Astrocyte of the cerebellum (primary cell): ENCODE measurements around the gene HAPSTR1.

Source experiments
- DNase-seq: peaks from one replicate; pipeline ENCODE4 v3.0.0-alpha.2; 2011; ENCODE audit warnings: low read depth
- H3K4me3 ChIP-seq: 2 replicates; pipeline ENCODE4 v1.5.1; 2011; ENCODE audit warnings: mild to moderate bottlenecking, low read depth, low read length, moderate library complexity
- CTCF ChIP-seq: IDR thresholded peaks from 2 replicates; pipeline ENCODE4 v1.5.1; 2012; ENCODE audit warnings: low read length, low read depth, moderate library complexity, mild to moderate bottlenecking; ENCODE audit errors: missing control alignments
- in situ Hi-C: cut with HindIII; loops from 2 replicates; pipeline ENCODE4 v1.10.0; 2017; ENCODE audit warnings: low sequenced_read_pairs

The HAPSTR1 gene

GRCh38 chr16:9102943-9103342 lies 11.5 kb downstream of the HAPSTR1 start:
- H3K4me3 ChIP-seq, result no peak overlapping the region
- in situ Hi-C loops, result loop anchor here (5.0 to 25.0 kb wide), 2 partner anchors 56 to 166 kb away; no protein-coding TSS in a partner anchor
- no peak for TF ChIP-seq CTCF
- DNase-seq, result no peak

- no peak overlapping the region for H3K4me3 ChIP-seq
- no peak for TF ChIP-seq CTCF
- in situ Hi-C loops, result loop anchor here (5.0 to 25.0 kb wide), 2 partner anchors 56 to 166 kb away; no protein-coding TSS in a partner anchor
- no peak for DNase-seq
Measured at GRCh38 chr16:9103546-9103945, 12.1 kb downstream of the HAPSTR1 start.

DNA sequence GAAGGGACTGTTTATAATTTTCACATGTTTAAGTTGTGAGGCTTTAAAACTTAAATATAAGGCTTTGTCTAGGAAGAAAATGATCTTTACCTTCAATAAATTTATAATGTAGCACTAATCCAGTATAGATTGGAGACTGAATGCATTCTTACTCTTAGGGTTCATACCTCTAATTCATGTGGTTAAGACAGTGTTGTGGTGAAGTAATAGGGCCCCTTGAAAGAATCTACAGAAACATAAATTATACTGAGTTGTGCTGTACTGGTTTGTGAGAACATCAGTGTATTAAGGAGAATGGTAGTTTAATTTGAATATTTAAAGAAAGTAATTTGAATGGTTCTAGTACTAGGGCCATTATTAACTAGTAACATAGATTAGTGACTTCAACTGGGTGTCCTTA lies 13.7 kb downstream of the HAPSTR1 start:
- in situ Hi-C loops, result loop anchor here (25.0 kb wide), 1 partner anchor 168 kb away; no protein-coding TSS in a partner anchor
- DNase-seq, result no peak
- TF ChIP-seq CTCF, result no peak
- no peak overlapping the region for H3K4me3 ChIP-seq

DNA sequence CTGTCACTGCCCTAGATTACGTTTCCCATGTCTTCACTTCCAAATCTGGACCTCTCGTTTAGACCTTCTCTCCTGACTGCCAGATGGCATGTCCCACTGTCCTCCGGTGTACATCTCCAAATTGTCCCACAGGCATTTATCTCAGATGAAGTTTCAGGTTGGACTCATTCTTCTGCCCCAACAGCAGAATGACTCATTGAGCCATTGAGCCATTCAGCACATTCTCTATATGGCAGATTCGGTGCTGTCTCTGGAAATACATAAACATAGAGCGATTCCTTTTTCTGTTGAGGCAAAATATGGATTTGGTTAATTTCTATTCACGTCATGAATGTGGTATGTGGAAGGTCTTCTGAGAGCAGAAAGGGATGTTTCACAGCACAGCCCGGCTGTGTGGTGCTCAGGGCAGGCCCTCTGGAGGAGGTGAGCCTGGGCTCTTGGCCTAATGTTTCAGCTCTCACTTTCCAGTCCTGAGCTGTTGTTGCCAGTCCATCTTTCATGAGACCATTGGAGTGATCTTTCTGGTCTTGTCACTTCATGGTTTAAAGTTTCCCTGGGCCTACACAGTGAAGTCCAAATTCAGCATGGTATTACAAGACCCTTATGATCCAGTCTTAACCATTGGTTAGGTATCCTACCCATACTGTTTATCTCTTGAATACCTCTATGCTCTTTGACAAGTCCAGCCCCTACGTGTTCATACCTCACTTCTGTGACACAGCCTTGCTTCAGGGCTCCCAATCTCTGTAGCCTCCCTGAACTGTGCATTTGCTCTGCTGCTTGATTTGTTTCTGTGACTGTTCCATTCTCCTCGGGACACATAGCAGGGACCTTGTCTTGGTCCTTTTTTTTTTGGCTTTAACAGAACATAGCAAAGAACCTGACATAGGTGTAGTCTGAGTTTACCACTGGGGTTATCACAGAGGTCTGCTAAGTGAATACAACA lies 15.9 kb downstream of the HAPSTR1 start:
- TF ChIP-seq CTCF, result no peak
- DNase-seq, result no peak
- in situ Hi-C loops, result loop anchor here (25.0 kb wide), 1 partner anchor 170 kb away; no protein-coding TSS in a partner anchor
- no peak overlapping the region for H3K4me3 ChIP-seq

DNA sequence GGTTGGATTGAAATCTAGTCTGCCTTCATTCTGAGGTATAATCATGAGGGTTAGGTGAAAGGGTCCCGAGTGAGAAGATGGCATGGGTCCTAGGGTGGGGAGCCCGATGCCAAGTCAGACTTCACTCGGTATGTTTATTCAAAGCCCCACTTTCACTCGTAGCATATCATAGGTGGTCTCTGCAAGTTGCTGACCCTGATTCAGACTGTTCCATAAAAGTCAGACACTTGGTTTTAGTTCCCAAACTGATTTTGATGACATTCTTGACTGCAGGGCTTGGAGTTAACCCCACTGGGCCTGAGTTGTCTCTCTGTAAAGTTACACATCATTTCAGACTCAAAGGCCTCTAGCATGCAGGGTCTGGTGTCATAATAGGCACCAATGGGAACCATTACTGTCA lies 17.8 kb downstream of the HAPSTR1 start:
- H3K4me3 ChIP-seq, result no peak overlapping the region
- in situ Hi-C loops, result loop anchor here (25.0 kb wide), 1 partner anchor 172 kb away; no protein-coding TSS in a partner anchor
- DNase-seq, result no peak
- TF ChIP-seq CTCF, result no peak

DNA sequence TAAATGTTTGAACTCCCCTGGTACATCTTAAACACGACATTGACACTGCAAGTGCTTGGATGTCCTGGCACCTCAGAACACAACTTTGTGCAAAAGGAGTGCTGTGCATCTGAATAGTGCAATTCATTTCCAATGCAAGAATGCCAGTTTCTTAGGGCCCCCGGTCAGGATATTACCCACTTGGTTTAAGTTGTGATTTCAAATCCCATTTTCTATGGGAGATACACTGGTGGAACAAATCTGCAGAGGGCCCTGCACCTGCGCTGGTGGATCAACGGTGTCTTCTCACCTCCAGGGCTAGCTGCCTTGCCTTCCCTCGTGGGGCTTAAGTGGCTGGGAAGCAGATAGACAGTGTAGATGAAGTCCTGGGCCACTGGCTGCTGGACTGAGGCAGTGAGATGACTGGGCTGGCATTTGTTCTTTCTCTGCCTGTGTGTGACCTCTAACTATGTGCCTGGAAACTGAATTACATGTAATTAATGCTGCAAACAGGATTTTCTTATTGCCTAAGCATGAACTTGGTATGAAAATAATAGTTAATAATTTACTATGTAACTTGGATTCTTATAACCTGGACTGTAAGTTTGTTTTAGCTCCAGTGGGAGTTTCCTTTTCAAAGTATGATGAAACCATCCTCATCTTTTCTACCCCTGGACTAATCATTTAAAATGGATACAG lies 20.9 kb downstream of the HAPSTR1 start:
- H3K4me3 ChIP-seq, result no peak overlapping the region
- no peak for TF ChIP-seq CTCF
- in situ Hi-C loops, result loop anchor here (25.0 kb wide), 1 partner anchor 175 kb away; no protein-coding TSS in a partner anchor
- DNase-seq, result no peak
